HG03575 (cell line): ENCODE results near the gene RAB6D.
"Not testable (repeated sequence)": the region's sequence is repeated elsewhere in the genome, so short reads cannot be mapped to it uniquely, and the experiment has no call there.

Experiments
- ATAC-seq: cut with Tn5 transposase; IDR thresholded peaks from one replicate; pipeline ENCODE4 v1.9.1; 2021; ENCODE audit not compliant: unreplicated experiment, insufficient number of reproducible peaks, low FRiP score; ENCODE audit errors: extremely low read depth

The RAB6D gene

GRCh38 chr2:131363703-131364186 lies at the start of gene RAB6D:
Gene RAB6D (minus strand): TSS chr2:131364168. CDS start chr2:131363720, 448 bp downstream.
- not testable (repeated sequence) for ATAC-seq

- peak; percentile 76 for ATAC-seq
Measured at GRCh38 chr2:131413148-131413747, 49.3 kb upstream of the RAB6D start.

GRCh38 chr2:131410173-131410572 lies 46.2 kb upstream of the RAB6D start:
- no peak for ATAC-seq

GRCh38 chr2:131408778-131409177 lies 44.8 kb upstream of the RAB6D start:
- no peak for ATAC-seq

- no peak for ATAC-seq
Measured at GRCh38 chr2:131408207-131408606, 44.2 kb upstream of the RAB6D start.

GRCh38 chr2:131404753-131405152 lies 40.8 kb upstream of the RAB6D start:
- no peak for ATAC-seq

- ATAC-seq: no peak
Measured at GRCh38 chr2:131402320-131403039, 38.5 kb upstream of the RAB6D start.

- no peak for ATAC-seq
Measured at GRCh38 chr2:131400849-131401248, 36.9 kb upstream of the RAB6D start.

GRCh38 chr2:131400441-131400840 lies 36.5 kb upstream of the RAB6D start:
- ATAC-seq: not testable (repeated sequence)

- ATAC-seq: not testable (repeated sequence)
Measured at GRCh38 chr2:131396209-131396608, 32.2 kb upstream of the RAB6D start.

- not testable (repeated sequence) for ATAC-seq
Measured at GRCh38 chr2:131395024-131395645, 31.2 kb upstream of the RAB6D start.

GRCh38 chr2:131394147-131394931 lies 30.4 kb upstream of the RAB6D start:
- ATAC-seq: no peak

GRCh38 chr2:131391953-131392352 lies 28.0 kb upstream of the RAB6D start:
- ATAC-seq: not testable (repeated sequence)

- not testable (repeated sequence) for ATAC-seq
Measured at GRCh38 chr2:131391471-131391870, 27.5 kb upstream of the RAB6D start.

GRCh38 chr2:131390495-131391130 lies 26.6 kb upstream of the RAB6D start:
- ATAC-seq: not testable (repeated sequence)

GRCh38 chr2:131389657-131390056 lies 25.7 kb upstream of the RAB6D start:
- ATAC-seq: no peak

- ATAC-seq: not testable (repeated sequence)
Measured at GRCh38 chr2:131388834-131389233, 24.9 kb upstream of the RAB6D start.

GRCh38 chr2:131373111-131373510 lies 9.1 kb upstream of the RAB6D start:
- ATAC-seq: not testable (repeated sequence)

GRCh38 chr2:131369954-131370353 lies 6.0 kb upstream of the RAB6D start:
- ATAC-seq: no peak
